Progenitor cell of endocrine pancreas (in vitro differentiated cells): ENCODE measurements around the gene ZNF197. TPM values are rescaled to one million over a fixed set of nuclear protein-coding genes. Genes with fewer than 3 reads are reported as not detected.

Experiments
- DNase-seq: peaks from one replicate; pipeline ENCODE4 v3.0.0; 2021; ENCODE audit warnings: low spot score; ENCODE audit not compliant: unreplicated experiment
- H3K27ac Mint-ChIP-seq: 2 replicates; pipeline ENCODE4 v1.8.0; 2021; ENCODE audit warnings: mild to moderate bottlenecking, moderate library complexity, mixed read lengths
- H3K27me3 Mint-ChIP-seq: 2 replicates; pipeline ENCODE4 v1.8.0; 2021; ENCODE audit warnings: mixed read lengths
- H3K36me3 Mint-ChIP-seq: 2 replicates; pipeline ENCODE4 v1.8.0; 2022; ENCODE audit warnings: mixed read lengths; ENCODE audit not compliant: insufficient read depth
- H3K4me1 Mint-ChIP-seq: 2 replicates; pipeline ENCODE4 v1.8.0; 2021; ENCODE audit warnings: low read depth, mixed read lengths
- H3K4me3 Mint-ChIP-seq: 2 replicates; pipeline ENCODE4 v1.8.0; 2021; ENCODE audit warnings: low read depth, mild to moderate bottlenecking, moderate library complexity, mixed read lengths
- H3K9me3 Mint-ChIP-seq: 2 replicates; pipeline ENCODE4 v1.8.0; 2021; ENCODE audit warnings: low read depth, mixed read lengths
- total RNA-seq: library from RNA; stranded (reverse); gene quantifications from 2 replicates; pipeline ENCODE4 v1.2.1, GENCODE V29; 2021
- TF ChIP-seq, protein P1 (sequence below): fragments of 200-600 bp; sonication (generic); IDR thresholded peaks from one replicate; pipeline ENCODE4 v1.5.0; 2021; ENCODE audit warnings: antibody characterized with exemption, mild to moderate bottlenecking; ENCODE audit not compliant: unreplicated experiment

ZNF197 gene
- total RNA-seq, 1 donor from 2014 or later, result 34.1 TPM

- no peak overlapping the region for H3K4me3 Mint-ChIP-seq
- peaks cover 2% of the 10 kb centered on the region for H3K4me1 Mint-ChIP-seq
- no peak overlapping the region for H3K27ac Mint-ChIP-seq
- TF ChIP-seq, protein P1, sequence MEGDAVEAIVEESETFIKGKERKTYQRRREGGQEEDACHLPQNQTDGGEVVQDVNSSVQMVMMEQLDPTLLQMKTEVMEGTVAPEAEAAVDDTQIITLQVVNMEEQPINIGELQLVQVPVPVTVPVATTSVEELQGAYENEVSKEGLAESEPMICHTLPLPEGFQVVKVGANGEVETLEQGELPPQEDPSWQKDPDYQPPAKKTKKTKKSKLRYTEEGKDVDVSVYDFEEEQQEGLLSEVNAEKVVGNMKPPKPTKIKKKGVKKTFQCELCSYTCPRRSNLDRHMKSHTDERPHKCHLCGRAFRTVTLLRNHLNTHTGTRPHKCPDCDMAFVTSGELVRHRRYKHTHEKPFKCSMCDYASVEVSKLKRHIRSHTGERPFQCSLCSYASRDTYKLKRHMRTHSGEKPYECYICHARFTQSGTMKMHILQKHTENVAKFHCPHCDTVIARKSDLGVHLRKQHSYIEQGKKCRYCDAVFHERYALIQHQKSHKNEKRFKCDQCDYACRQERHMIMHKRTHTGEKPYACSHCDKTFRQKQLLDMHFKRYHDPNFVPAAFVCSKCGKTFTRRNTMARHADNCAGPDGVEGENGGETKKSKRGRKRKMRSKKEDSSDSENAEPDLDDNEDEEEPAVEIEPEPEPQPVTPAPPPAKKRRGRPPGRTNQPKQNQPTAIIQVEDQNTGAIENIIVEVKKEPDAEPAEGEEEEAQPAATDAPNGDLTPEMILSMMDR, result no peak
- no peak for DNase-seq
- H3K9me3 Mint-ChIP-seq, result peaks cover 18% of the 10 kb centered on the region
- H3K27me3 Mint-ChIP-seq, result no peaks in the 10 kb centered on the region
- H3K36me3 Mint-ChIP-seq, result peaks cover 45% of the 10 kb centered on the region
These were observed 7.4 kb downstream of the ZNF197 start for GRCh38 chr3:44632193-44632592.

DNA sequence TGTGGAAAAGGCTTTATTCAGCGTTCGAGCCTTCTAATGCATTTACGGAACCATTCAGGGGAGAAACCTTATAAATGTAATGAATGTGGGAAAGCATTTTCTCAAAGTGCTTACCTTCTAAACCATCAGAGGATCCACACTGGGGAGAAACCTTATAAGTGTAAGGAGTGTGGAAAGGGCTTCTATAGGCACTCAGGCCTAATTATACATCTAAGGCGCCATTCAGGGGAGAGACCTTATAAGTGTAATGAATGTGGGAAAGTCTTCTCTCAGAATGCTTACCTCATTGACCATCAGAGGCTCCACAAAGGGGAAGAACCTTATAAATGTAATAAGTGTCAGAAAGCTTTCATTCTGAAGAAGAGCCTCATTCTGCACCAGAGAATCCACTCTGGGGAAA lies 17.5 kb downstream of the ZNF197 start:
- H3K27me3 Mint-ChIP-seq, result no peaks in the 10 kb centered on the region
- H3K9me3 Mint-ChIP-seq, result peaks cover 58% of the 10 kb centered on the region
- H3K4me1 Mint-ChIP-seq, result no peaks in the 10 kb centered on the region
- H3K27ac Mint-ChIP-seq, result no peak overlapping the region
- no peak overlapping the region for H3K4me3 Mint-ChIP-seq
- TF ChIP-seq, protein P1, result no peak
- no peak for DNase-seq
- peaks cover 86% of the 10 kb centered on the region for H3K36me3 Mint-ChIP-seq

DNA sequence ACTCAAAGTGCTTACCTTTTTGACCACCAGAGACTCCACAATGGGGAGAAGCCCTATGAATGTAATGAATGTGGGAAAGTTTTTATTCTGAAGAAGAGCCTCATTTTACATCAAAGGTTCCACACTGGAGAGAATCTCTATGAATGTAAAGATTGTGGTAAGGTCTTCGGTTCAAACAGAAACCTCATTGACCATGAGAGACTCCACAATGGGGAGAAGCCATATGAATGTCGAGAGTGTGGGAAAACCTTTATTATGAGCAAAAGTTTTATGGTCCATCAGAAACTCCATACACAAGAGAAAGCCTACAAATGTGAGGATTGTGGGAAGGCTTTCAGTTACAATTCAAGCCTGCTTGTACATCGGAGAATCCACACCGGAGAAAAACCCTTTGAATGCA lies 18.2 kb downstream of the ZNF197 start:
- peaks cover under 1% of the 10 kb centered on the region for H3K4me1 Mint-ChIP-seq
- H3K36me3 Mint-ChIP-seq, result peaks cover 82% of the 10 kb centered on the region
- H3K4me3 Mint-ChIP-seq, result no peak overlapping the region
- H3K9me3 Mint-ChIP-seq, result peaks cover 53% of the 10 kb centered on the region
- DNase-seq, result no peak
- TF ChIP-seq, protein P1, result no peak
- H3K27ac Mint-ChIP-seq, result peak overlapping the region; percentile 49
- no peaks in the 10 kb centered on the region for H3K27me3 Mint-ChIP-seq

DNA sequence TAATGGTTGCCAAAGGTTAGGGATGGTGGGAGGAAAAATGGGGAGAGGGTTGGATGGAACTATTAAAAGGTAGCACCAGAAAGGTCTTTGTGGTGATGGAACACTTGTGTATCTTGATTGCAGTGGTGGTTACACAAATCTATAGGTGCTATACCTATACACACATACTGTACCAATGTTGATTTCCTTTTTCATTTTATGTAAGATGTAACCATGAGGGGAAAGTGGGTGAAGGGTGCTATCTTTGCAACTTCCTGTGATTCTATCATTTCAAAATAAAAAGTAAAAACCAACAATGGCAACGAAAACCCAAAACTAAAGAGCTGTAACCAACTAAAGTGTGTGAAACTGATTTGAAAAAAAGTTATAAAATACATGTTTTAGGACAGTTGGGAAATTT lies 22.9 kb downstream of the ZNF197 start:
- peaks cover 54% of the 10 kb centered on the region for H3K36me3 Mint-ChIP-seq
- no peaks in the 10 kb centered on the region for H3K27me3 Mint-ChIP-seq
- TF ChIP-seq, protein P1, result no peak
- peaks cover 12% of the 10 kb centered on the region for H3K4me1 Mint-ChIP-seq
- H3K27ac Mint-ChIP-seq, result no peak overlapping the region
- peak overlapping the region; percentile 92 for H3K4me3 Mint-ChIP-seq
- DNase-seq, result no peak
- peaks cover 25% of the 10 kb centered on the region for H3K9me3 Mint-ChIP-seq

DNA sequence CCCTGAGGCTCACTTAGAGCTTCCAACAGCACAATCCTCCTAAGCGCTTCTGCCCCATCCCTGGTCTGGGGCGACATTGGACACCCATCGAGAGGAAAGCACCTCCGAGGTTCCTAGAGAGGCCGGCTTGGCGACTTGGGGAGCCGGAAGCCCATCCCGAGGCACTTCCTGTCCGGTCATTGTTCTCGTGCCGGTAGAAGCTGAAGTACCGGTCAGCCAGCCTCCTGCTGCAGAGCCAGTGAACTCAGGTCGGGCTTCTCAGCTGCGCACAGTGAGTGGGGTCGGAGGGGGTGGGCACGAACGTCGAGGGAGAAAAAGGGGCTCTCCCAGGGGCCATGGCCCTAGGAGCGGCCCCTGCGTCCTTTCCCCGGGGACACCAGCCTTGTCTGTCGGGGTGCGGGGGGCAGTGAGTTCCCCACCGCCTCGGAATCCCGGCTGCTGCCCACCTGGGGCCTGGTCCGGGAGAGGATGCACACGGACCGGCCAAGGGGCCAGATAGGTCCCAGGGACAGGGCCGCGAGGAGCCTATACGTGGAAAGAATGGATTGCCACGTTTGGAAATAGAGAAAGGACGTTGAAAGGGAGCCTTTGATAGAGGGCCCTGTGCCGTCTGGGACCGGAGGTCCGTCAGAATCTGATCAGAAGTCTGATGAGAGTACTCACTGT lies 23.9 kb downstream of the ZNF197 start, which contains the start of gene ZNF35:
TSS of gene ZNF35 (plus strand) at position 169 of the 666 bp plus-strand sequence. CDS start 2,336 bp downstream, outside the sequence.
- Mint-ChIP-seq H3K4me1 (peaks cover 12% of the 10 kb centered on the region), H3K27ac (peak within 1 kb of the TSS; percentile 96), H3K9me3 (peaks cover 16% of the 10 kb centered on the region), H3K27me3 (no peaks in the 10 kb centered on the region), H3K4me3 (peak within 1 kb of the TSS; percentile 92), H3K36me3 (peaks cover 51% of the 10 kb centered on the region)
- peak; percentile 60 for DNase-seq
- TF ChIP-seq, protein P1, result no peak
